Uterus (tissue), 2 donors: Measurements from ENCODE around the gene TMEM59.

ENCODE experiments used
- POLR2A ChIP-seq, 2 donors: fragments of 450-650 bp; IDR thresholded peaks; one replicate each; pipeline ENCODE4 v1.6.1; 2016; ENCODE audit warnings: antibody characterized with exemption in 2 of 2, mild to moderate bottlenecking in 1 of 2, moderate library complexity in 1 of 2
- TF ChIP-seq, protein P1 (sequence below), 4 experiments: fragments of 200-600 bp in 2 of 4; fragments of 450-650 bp in 2 of 4; sonication (generic) in 2 of 4; IDR thresholded peaks; one replicate each; pipeline ENCODE4 v1.5.1; 2016 to 2019; ENCODE audit warnings: antibody characterized with exemption in 4 of 4, mild to moderate bottlenecking in 2 of 4, moderate library complexity in 1 of 4

DNA sequence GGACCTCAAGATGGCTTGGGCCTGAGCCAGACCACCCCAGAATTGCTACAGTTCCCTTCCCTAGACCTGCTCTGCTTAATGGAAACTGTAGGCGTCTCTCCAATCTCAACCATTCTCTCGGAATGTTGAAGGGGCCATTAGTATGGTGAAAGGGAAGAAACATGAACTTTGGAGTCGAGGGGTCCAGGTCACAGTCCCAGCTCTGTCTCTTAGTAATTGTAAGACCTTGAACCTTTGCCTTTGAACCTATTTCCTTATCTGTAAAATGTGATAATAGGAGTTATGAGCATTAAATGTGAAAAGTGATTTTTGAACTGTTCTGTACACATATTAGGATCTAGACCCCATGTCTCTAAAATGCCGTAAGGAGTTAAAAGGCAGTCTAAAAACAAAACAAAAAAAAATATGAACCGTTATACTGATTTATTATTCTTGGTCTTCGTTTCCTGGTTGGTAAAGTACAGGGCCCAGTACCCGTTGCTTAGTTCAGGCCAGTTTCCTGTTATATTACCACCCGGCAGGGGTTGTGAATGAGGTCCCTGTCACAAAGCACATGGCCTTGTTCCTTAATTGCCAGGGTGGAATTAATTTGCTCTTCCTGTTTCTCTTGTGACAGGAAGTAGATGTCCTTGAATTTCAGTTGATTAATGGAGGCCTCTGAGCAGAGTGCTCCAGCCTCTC lies 42.7 kb upstream of the TMEM59 start:
- TF ChIP-seq, protein P1, sequence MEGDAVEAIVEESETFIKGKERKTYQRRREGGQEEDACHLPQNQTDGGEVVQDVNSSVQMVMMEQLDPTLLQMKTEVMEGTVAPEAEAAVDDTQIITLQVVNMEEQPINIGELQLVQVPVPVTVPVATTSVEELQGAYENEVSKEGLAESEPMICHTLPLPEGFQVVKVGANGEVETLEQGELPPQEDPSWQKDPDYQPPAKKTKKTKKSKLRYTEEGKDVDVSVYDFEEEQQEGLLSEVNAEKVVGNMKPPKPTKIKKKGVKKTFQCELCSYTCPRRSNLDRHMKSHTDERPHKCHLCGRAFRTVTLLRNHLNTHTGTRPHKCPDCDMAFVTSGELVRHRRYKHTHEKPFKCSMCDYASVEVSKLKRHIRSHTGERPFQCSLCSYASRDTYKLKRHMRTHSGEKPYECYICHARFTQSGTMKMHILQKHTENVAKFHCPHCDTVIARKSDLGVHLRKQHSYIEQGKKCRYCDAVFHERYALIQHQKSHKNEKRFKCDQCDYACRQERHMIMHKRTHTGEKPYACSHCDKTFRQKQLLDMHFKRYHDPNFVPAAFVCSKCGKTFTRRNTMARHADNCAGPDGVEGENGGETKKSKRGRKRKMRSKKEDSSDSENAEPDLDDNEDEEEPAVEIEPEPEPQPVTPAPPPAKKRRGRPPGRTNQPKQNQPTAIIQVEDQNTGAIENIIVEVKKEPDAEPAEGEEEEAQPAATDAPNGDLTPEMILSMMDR (IDR thresholded peaks at IDR 0.05): no peak
- no peak for TF ChIP-seq POLR2A (IDR thresholded peaks at IDR 0.05)
